HG02870 (cell line): ENCODE data around the gene ZFP36L1.

ENCODE experiments used
- ATAC-seq: cut with Tn5 transposase; IDR thresholded peaks from one replicate; pipeline ENCODE4 v1.9.1; 2021; ENCODE audit warnings: mild to moderate bottlenecking, moderate library complexity; ENCODE audit not compliant: unreplicated experiment

ZFP36L1 gene

DNA sequence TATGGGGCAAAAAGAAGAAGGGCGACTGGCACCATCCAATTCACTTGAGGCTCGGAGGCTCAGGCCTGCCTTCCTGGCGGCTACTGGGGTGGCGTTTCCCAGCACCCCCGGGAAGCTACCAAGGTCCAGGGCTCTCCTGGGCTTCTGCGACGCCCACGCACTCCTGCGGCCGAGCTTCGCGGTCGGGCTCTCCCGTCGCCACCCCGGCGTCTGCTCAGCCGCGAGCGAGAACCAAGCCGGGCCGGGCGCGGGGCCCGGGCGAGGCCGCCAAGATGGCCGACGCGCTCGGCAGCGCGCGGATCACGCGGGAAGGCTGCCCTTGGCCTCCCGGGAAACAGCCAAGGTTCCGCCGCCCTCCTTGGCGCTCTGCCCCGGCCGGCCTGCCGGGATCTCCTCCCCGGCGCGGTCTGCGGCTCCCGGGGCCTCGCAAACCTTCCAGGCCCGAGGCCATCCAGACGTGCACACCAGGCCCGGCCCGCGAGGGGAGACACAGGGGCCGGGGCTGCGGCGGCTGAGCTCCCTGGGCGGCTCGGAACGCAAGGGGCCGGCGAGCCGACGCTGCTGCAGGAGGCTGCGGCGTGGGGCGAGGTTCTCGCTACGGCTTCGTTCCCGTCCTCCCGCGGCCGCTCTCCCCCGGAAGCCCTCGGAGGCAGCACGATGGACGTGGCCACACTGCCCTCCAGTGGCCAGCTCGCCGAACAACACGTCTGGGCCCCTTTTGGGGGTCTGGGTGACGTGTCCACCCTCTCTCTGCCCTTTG is 23.5 kb upstream of the ZFP36L1 start:
- ATAC-seq, result peak; percentile 41

DNA sequence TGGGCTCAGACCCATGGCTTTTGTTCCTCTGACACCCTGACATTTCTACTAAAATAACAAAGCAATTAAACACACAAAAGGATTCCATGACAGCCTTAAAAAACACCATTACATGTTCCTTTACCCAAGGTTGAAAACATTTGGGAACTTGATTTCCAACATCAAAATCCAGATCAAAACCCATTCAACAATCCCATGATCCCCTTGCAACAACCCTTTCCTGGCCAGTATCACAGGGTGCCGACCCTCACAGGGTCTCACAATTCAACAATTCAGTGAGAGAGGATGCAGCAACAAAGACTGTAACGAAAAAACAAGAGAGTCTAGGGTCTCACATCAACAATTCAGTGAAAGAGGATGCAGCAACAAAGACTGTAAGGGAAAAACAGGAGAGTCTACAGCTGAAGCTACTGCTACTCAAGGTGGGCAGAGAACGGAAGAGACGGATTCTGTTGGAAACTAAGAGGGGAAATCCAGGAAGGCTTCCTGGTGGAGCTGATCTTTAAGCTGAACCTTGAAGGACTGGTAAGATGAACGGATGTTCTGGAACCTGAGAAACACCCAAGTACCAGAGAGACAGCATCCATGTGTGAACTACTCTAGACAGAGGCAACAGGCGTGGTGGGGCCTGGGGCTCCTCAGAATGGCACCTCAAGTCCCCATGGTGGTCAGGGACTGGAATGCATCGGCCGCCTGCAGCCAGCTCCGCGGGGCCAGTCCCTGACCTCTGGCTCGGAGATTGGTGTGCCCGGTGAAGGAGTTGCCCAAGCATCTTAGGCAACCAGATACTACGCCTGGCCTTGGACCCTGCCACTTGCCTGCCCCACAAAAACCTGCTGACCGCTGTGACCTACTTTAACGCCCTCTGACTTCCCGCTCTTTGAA is 22.7 kb upstream of the ZFP36L1 start:
- ATAC-seq, result peak; percentile 6

DNA sequence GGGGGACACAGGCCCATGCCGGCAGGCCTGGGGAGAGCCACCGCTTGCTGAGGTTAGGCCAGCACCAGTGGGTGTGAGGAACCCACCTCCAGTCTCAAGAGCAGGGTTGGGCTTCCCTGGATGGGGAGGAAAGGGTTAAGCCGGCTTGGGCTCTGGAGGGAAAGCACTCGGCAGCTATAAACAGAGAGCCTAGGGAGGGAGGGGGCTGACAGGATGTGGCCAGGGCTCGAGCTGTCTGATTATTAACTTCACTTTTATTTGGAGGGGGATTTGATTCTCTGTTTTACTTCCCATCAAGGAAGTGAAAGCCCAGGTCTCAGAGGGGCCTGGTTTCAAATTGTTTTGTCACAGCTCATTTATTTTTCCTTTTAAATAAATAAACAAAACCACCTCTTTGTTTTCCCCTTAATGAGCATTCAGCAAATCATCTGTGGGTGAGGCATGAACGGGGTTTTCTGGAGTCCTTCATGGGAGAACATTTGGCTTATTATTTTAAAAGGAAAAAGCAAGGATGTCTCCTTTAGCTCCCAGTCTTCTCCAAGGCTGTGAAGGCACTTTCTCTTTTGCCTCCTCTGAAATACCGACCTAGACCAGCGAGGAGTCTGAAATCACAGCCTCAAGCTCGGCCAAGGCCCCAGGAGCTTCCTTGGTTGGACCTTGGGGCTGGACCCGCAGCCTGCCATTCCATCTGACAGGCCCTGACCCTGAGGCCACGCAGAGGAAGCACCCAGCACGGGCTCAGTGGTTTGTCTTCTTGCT is 21.9 kb upstream of the ZFP36L1 start:
- ATAC-seq, result peak; percentile 39

DNA sequence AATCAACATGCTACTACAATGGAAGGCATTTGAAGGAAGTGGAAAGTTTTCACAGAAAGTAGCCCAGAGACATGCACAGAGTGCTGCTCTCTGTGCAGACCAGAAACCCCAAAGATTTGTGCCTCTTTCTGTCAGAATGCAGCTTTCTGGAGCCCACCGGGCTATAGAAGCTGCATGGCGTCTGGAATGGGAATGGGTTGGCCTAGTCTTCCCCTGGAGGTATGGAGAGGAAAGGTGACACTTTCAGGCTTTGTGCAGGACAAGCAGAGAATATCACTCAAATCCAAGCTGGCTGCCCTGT is 21.3 kb upstream of the ZFP36L1 start:
- ATAC-seq, result no peak

DNA sequence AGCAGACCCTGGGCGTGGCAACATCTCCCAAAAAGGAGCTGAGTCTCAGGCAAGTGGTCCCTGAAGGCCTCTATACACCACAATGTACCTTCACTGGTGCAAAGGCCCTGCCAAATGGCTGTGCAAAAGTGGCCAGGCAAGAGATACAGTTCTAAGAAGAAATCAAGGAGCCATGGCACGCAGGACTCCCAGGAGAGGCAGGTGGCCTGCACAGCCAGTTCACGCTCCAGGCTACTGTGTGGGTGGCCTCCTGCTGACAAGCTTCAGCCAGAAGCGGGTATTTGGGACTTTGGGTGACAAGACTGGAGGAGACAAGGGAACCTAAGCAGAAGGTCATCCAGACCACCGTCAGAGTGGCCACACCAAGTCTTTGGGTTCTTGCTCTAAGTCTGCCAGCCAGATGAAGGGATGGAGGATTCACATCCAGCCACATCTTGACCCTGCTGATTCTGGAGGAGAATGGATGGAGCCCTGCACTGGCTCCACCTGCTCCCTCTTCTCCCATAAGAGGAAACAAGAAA is 20.5 kb upstream of the ZFP36L1 start:
- no peak for ATAC-seq

DNA sequence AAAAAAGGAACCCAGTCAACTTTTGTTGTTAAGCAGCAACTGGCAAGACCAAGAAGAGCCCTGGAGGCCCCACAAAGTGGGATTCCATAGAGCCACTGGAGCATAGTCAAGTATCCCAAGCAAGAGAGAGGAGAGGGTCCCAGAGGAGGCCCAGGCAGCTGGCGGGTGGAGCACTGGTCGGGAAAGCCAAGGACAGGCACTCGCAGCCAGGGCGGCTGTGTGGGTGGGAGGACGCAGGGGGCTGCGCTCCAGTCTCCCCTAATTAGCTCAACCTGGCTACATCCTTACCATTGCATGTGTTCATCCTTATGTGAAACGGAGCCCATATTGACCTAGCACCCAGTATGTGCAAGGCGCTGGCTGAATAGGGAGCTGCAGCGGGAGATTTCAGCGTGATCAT is 18.3 kb upstream of the ZFP36L1 start:
- no peak for ATAC-seq

DNA sequence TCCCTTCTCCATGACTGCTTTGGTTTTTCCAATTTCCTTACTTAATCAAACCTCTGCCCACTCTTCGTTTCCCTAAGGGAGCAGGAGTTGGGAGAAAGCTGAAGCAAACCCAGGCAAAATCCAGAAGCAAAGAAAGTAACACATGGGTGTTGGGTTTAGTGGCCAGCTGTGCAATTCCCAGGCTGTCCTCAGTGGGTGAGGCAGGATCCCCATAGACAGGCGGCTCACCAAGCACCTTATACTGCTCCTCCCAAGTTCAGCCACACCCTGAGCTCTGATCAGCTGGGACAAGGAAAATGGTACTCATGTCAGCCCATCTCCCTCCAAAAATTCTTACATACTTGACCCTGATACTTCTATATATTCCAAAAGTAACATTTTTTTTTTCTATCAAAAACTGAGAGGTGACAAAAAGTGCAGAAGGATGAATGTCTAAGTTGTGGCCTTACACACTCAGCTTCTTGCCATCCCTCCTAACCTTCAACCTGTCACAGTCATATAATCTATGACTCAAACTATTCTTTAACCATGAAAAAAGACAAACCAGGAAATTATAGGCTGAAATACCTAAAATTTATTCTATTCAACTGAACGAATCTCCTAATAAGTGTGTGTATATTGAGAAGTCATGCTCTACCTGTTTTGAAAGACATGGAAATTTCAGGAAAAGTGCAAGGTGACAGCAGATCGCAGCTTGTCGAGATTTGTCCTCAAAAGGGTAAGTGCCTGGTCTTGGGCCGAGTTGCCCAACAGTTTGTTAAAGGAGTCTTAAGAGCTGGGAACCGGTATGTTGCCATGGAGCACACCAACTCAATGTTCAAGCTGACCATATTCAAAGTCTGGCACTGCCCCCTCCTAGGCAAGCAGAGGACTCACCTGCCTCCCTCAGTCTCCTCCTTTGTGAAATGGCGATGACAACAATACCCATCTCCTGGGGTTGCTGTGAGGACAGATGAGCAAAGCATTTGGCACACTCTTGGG is 17.6 kb upstream of the ZFP36L1 start:
- no peak for ATAC-seq

DNA sequence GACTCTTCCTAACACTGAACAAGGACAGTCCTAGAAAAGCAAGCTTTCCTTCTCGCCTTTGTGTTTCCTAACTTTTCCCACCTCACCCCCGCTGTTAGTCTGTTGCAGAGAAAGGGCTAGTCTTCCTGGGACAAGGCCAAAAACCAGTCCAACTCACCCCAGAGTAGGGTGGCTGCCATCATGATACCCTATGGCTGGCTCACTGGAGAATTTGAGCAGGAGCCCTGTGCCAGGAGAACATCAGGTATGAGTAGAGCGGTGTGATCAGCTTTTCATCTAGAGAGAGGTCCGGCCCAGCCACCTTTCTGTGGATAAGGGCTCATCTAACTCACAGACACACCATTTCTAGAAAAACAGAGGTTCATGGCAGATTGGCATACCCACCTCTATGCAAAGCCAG is 16.7 kb upstream of the ZFP36L1 start:
- no peak for ATAC-seq

DNA sequence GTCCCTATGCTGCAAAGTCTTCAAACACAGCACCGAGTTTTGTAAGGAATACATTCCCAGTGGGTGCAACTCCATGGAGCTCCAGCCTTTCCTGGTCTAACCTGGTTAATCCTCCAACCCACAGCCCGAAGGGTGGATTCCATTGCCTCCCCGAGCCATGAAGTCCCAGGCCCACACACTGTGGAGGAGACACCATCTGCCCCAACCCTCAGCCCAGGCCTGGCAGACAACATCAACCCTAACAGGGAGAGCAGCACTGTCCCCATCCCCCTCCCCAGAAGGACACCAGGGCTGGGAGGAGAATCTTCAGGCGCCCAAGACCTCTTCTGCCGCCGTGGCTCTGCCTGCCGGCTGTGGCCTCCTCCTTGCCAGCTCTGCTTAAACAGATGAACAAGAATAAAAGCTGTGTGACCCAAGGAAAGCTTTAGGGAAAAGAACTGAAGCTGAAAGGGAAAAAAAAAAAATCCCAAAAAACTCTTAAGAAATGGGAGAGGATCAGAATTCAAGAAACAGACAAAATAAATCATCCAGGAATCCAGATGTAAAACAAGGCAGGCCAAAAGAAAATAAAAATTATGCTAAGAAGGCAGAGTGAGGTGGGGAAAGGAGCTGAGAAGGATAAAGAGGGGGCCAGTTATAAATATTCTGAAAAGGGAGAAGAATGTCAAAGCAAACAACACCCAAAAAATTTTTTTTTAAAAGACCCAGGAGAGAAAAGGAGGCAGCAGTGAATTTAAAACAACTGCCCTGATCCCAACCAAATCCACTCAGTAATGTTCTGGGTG is 16.0 kb upstream of the ZFP36L1 start:
- ATAC-seq, result no peak

DNA sequence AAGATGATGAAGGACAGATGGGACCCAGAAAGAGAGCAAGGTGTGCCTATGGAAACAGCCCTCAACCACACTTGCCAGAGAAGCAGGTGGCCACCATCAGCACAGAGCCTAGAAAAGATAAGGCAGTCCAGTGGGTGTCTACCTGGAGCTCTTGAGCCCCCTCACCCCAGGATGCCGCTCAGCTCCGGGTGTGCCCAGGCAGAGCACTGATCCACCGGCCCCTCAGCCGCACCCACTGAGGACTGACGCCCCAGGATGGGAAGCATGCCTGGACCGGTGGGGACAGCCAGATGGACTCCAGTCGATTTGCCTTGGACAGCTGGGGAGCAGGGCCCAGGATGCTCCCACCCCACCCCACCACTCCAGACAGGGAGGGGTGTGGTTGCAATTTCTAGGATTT is 15.1 kb upstream of the ZFP36L1 start:
- no peak for ATAC-seq

DNA sequence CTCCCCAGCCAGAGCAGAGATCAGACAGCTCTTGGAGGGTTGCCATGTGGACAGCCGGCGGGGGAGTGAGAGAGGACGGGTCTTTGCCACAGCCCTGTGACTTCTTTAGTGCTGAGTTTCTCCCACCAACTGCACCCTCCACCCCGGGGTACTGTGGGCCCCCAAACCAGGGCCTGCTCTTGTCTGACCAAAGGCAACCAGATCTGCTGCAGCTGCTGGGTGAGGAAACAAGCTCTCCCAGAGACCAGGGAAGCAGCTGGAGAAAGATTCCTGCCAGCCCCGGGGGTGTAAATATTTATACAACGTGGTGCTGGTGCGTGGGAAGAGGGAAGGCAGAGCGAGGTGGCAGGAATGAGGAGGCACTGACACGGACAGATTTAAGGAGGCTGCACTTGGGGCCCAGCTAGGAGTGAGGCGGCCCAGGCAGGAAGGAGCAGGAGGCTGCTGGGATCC is 14.3 kb upstream of the ZFP36L1 start:
- ATAC-seq, result no peak

DNA sequence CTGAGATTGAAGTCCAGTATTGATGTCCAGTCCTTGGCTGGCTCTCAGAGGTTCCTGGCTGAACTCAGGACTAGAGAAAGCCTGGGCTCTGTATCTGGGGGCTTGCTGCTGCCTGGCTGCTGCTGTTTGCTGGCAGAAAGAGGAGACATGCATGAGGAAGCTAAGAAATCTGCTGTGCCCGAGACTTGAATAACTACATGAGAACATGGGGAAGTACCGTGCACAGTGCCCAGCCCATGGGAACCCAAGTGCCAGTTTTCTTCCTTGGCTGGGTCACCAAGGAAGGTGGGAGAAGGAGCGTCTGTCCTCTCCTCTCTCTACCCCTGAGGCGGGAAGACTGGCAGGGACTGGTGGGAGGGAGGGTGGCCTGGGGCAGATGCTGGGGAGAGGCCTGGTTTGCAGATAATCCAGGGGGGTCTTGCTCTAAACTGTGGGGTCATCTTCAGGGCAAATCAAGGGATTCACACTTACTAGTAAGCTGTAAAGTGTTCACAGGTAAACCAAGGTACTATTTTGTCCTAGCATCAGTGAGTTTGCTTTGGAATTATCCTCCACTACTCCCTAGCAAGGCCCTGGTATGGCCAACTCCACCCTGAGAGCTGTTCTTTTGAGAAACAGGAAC is 13.8 kb upstream of the ZFP36L1 start:
- no peak for ATAC-seq

DNA sequence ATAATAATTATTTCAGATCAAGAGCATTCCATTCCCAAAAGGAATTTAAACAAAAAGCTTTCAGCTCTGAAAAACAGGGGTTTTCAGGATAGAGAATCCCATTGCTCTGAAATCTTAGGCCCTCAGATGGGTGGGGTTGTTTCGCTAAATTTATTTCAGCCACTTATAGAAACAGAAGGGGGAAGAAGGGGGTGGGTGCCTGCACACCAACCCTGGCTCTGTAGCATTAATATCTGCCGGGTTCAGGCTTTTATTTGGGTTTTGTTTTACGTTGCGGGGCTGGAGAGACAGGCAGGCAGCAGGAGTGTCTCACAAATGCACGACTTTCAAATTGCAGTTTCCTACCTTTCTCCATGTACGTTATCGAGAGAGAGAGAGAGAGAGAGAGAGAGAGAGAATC is 12.5 kb upstream of the ZFP36L1 start:
- ATAC-seq, result no peak

DNA sequence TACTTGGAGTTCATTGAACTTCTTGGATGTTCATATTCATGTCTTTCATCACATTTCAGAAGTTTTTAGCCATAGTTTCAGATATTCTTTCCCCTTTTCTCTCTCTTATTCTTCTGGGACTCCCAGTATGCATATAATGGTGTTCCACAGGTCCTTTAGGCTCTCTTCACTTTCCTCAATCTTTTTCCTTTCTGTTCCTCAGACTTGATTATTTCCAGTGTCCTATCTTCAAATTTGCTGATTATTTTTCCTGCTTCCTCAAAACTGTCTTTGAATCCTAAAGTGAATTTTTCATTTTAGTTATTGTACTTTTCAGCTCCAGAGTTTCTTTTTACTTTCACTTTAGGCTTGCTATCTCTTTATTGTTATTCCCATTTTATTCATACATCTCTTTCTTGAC is 8.8 kb upstream of the ZFP36L1 start:
- no peak for ATAC-seq

DNA sequence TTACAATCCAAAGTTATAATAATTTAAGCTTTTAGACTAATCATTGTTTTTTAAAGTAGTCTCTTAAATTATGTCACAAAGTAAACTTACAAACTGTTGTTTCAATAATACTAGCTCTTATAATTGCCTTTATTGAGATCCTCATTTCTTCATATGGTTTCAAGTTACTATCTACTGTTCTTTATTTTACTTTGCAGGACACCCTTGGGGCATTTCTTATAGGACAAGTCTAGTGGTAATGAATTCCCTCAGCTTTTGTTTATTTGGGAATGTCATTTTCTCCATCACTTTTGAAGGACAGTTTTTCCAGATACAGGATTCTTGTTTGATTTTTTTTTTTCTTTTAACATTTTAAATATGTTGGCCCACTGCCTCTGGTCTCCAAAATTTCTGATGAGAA is 8.1 kb upstream of the ZFP36L1 start:
- ATAC-seq, result no peak

DNA sequence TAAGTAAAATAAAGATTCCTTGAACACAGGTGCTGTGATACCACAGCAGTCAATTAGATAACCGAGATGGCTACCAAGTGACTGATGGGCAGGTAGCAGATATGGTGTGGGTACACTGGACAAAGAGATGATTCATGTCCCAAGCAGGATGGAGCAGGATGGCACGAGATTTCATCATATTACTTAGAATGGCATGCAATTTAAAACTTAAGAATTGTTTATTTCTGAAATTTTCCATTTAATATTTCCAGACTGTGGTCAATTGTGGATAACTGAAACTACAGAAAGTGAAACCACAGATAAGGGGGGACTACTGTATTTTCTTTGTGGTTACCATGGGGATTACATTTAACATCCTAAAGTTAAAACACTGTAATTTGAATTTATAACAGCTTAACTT is 7.5 kb upstream of the ZFP36L1 start:
- ATAC-seq, result no peak

DNA sequence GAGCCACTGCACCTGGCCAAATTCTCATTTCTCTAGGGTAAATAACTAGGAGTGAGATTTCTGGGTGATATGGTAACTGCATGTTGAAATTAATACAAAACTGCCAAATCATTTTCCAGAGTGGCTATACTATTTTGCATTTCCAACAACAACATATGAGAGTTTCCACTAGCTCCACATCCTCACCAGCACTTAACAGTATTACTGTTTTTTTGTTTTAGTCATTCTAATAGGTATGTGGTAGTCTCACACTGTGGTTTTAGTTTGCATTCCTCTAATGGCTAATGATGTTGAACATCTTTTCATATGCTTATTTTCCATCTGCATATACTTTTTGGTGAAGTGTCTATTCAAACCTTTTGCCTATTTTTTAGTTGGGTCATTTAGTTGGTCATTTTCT is 5.8 kb upstream of the ZFP36L1 start:
- no peak for ATAC-seq

DNA sequence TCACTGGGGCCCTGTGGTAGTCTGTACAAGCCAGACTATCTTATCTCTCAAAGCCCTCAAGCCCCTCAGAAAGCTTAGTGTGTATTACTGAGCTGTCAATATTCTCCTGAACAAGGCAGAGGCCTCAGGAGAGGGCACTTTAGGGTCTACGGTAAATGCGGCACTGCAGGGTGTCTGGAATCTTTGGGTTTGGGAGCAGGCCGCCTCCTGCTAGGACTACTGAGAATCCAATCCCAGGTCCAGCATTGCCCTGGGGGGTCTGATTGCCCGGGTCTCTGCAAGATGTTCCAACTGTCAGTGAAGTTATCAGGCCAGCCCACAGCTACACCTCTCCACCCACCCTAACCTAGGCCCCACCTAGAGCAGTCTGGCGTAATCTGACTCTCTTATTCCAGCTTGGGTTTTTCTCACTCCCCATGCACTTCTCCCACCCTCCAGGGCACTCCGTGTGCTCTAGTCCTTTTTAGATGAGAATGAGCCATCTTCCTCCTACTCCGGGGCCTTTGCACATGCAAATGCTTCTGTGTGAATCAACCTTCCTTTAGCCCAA is 4.3 kb upstream of the ZFP36L1 start:
- ATAC-seq, result no peak
